GM19395 (cell line): Measurements from ENCODE around the gene SAMD14.

Experiments used
- ATAC-seq: cut with Tn5 transposase; IDR thresholded peaks from one replicate; pipeline ENCODE4 v1.9.1; 2021; ENCODE audit warnings: mild to moderate bottlenecking, moderate library complexity; ENCODE audit not compliant: unreplicated experiment

Gene SAMD14

GRCh38 chr17:50134206-50135110 lies 4.5 kb upstream of the SAMD14 start:
- no peak for ATAC-seq

GRCh38 chr17:50133769-50134099 lies 3.8 kb upstream of the SAMD14 start:
- ATAC-seq: no peak

GRCh38 chr17:50133028-50133768 lies 3.2 kb upstream of the SAMD14 start:
- no peak for ATAC-seq

- ATAC-seq: no peak
Observed at GRCh38 chr17:50132104-50132794, 2.3 kb upstream of the SAMD14 start.

- no peak for ATAC-seq
Observed at GRCh38 chr17:50130559-50131305, 772 bp upstream of the SAMD14 start.

- no peak for ATAC-seq
Observed at GRCh38 chr17:50129353-50129727, 620 bp downstream of the SAMD14 start.

GRCh38 chr17:50128441-50129352 lies 1.3 kb downstream of the SAMD14 start:
- ATAC-seq: no peak

- ATAC-seq: no peak
Observed at GRCh38 chr17:50127697-50128361, 2.1 kb downstream of the SAMD14 start.

- no peak for ATAC-seq
Observed at GRCh38 chr17:50125420-50125997, 4.5 kb downstream of the SAMD14 start.

GRCh38 chr17:50123649-50124349 lies 6.2 kb downstream of the SAMD14 start:
- no peak for ATAC-seq

GRCh38 chr17:50122945-50123344 lies 7.0 kb downstream of the SAMD14 start:
- ATAC-seq: no peak

- no peak for ATAC-seq
Observed at GRCh38 chr17:50120475-50121253, 9.3 kb downstream of the SAMD14 start.

- no peak for ATAC-seq
Observed at GRCh38 chr17:50118828-50119218, 11.1 kb downstream of the SAMD14 start.

GRCh38 chr17:50118076-50118827 lies 11.7 kb downstream of the SAMD14 start:
- ATAC-seq: no peak

GRCh38 chr17:50117202-50118051 lies 12.5 kb downstream of the SAMD14 start:
- no peak for ATAC-seq

GRCh38 chr17:50115756-50116155 lies 14.2 kb downstream of the SAMD14 start:
- no peak for ATAC-seq
